EL (cell line): ENCODE measurements around the gene LUZP2.
"Not testable (repeated sequence)": the region's sequence is repeated elsewhere in the genome, so short reads cannot be mapped to it uniquely, and the experiment has no call there.

ENCODE experiments used
- DNase-seq: peaks from one replicate; pipeline ENCODE4 v3.0.0-alpha.2; 2016

Gene LUZP2

DNA sequence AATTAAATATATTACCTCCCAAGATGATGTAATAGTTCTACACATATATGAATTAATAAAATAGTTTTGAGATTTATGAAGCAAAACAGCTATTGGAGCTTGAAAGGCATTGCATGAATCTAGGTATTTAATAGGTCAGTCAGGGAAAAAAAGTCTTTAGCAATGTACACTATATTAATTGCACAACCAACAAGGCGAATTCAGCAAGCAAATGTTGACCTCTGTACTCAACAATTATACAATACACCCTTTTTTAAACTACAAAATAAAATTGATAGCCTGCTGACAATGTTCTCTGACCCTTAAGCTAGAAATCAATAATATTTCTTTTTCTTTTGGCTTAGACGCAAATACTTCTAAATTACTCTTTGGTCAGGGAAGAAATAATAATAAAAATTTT, 345.5 kb downstream of the LUZP2 start:
- DNase-seq: no peak

DNA sequence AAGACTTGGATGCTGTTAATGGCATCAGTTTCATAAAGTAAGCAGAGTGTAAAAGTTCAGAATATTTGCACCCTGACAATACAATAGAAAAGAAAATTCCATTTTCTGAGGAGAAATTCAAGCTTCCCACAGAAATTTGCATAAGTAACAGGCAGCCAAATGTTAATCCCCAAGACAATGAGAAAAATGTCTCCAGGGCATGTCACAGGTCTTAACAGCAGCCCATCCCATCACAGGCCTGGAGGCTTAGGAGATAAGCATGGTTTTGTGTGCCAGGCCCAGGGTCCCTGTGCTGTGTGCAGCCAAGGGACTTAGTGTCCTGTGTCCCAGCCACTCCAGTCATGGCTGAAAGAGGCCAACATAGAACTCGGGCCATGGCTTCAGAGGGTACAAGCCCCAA, 347.6 kb downstream of the LUZP2 start:
- no peak for DNase-seq

DNA sequence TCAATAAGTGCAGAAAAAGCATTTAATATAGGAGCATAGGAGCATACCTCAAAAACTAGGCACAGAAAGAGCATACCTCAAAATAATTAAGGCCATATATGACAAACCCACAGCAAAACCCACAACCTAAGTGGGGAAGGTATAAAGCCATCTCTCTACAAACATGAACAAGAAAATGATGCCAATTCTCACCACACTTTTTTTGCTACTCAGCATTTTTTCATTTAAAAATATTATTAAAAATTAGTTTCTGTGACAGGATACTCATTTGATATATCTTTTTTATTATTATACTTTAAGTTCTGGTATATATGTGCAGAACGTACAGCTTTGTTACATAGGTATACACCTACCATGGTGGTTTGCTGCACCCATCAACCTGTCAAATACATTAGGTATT, 352.0 kb downstream of the LUZP2 start:
- DNase-seq: no peak

DNA sequence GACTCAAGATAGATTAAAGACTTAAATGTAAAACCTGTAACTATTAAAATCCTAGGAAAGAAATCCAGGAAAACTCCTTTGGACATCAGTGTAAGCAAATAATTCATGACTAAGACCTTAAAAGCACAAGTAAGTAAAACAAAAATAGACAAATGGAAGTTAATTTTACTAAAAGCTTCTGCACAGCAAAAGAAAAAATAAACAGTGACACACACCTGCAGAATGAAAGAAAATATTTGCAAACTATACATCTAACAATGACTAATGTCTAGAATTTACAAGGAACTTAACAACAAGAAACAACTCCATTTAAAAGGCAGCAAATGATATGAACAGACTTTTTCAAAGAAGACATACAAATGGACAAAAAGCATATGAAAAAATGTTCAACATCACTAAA, 359.1 kb downstream of the LUZP2 start:
- no peak for DNase-seq

DNA sequence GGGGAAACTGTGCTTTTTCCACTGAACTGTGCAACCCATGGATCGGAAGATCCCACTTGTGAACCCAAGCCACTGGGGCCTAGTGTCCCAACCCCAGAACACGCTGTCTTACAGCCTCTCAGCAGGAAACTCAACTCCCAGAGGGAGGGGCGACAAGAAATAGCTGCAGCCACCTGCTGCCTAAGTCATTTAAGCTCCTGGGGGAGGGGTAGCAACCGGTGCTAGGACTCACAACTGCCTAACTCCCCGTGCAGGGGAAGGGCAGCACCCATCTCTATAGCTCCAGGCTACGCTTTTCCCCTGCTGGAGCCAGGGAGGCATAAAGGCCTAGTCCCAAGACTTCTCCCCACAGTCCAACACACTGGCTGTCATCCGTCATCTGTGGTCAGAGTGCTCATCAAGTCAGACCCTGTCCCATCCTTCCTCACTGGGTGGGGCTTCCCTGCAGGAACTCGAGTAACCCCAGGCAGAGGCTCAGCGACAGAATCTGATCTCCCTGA, 363.0 kb downstream of the LUZP2 start:
- no peak for DNase-seq

DNA sequence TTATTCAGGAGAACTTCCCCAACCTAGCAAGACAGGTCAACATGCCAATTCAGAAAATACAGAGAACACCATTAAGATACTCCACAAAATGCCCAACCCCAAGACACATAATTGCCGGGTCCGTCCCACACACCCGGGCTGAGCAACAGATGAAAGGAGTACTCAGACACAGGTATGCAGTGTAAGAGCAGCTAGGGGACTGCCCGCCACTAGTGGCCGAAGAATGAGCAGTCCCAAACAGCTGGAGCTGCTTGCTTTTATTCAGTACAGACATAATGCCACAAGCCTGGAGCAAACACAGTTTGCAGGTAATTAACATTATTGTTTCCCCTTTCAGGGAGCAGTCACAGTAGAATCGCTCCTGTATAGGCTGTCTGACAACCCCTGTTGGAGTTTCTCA, 364.6 kb downstream of the LUZP2 start:
- no peak for DNase-seq

DNA sequence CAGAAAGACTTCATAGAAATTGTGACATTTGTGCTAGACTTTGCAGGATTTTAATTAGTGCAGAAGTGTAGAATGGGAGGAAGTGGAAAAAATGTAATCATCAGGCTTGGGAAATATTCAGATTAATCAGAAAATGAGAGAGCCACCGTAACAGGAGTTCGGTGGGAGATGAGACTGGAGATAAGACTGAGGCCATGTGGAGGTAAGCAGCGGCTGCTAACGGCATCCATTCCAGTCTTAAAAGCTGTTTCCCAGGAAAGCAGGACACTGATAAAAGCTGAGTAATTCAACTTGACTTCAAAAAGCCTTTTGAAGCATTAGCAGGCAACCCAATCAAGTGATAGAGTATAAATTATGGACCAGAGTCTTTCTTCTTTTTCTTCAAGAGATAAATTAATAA, 369.9 kb downstream of the LUZP2 start:
- no peak for DNase-seq

DNA sequence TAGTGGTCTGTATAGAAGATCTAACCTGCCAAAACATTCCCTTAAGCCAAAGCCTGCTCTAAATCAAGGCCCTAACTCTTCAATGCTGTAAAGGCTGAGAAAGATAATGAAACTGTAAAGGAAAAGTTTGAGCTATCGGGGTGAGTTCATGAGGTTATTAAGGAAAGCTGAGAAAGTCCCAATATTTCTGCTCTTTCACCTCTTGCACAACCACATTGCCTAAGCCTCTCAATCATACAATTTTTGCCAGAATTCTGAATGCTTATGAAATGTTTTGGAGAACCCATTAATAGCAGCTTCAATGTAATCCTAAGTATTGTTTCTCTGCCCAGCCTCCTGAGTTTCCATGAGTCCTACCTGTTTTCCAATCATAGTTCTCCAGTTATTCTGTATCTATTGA, 373.2 kb downstream of the LUZP2 start:
- DNase-seq: no peak

DNA sequence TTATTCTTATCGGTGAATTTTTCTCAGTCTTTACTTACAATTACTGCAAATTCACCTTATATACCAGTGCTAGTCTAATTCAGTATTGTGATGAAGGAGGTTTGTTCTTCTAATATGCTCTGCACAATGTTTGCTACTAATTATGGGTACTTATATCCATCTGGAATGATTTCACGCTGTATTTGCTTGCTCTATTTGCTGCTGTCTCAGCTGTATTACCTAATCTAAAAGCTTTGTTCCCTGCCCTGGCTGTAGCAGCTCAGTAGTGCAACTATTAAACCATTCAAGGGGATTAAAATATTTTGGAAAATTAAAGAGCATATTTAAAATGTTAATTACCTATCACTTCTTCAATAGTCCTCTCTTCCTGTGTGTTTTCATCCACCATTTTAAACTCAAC, 375.3 kb downstream of the LUZP2 start:
- DNase-seq: no peak

DNA sequence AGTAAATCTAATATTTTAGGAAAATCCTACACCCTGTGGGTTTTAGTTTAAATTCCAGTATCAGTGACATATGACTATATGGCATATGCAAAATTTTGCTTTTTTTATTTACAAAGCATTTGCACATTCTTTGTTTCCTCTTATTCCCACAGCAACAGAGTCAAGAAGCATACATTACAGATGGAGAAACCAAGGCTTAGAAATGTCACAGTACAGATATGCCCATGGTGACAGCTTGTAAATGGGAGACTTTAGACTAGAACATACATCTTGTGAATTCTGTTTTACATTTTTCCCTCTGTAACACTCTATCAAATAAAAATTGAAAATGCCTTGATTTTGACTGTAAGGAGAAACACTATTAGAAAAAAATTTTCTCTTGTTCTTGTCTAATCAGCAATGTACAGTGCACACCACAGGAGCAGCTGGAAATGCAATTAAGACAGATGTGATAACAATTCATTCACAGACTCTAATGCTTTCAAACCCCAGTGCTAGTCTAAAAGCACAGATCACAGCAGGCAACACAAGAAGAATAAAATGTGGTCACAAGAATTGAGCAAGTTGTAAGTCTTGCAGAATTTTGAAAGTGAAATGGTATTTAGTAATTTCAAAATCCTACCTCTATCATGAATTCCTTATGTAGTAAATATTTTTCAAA, 375.9 kb downstream of the LUZP2 start:
- DNase-seq: no peak

DNA sequence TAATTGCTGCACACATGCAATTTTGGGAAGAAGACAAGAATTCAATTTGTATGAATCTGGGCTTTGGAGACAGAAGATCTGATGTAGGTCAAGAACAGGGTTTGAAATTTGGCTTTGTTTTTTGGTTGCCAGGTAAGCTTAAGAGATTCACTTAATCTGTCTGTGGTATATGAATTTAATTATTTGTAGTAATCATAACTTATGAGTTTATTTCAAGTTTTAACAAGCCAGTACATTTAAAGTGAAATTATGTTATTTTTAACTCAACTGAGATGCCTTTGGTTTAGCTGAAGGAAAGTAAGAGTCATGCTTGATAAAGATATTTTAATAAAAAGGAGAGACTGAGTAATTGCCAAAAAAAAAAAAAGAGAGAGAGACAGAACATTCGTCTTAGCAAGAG, 384.1 kb downstream of the LUZP2 start:
- DNase-seq: no peak

DNA sequence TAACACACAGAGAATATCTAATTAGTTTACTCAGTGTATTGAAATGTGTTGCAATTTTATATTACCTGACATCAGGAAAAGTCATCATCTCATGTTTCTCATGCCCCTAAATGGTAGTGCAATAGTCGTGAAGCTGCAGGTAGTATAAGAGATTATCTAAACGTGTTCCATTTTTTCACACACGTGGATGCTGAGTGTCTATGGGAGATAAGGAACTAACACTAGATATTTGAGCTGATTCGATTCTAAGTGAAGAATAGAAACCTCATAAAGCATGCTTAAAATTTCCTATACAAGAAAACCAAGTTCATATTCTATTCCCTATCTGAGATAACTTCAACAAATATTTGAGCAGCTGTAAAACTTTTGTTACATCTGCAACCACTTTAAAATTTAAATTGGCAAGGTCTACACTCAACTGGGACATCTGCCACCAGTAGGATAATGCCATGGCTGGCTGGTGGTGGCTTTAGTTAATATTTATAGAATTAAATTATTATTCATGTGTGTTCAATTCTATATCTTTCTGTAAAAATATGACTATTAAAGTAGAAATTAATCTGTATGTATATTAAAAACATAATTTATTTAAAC, 388.8 kb downstream of the LUZP2 start:
- no peak for DNase-seq

DNA sequence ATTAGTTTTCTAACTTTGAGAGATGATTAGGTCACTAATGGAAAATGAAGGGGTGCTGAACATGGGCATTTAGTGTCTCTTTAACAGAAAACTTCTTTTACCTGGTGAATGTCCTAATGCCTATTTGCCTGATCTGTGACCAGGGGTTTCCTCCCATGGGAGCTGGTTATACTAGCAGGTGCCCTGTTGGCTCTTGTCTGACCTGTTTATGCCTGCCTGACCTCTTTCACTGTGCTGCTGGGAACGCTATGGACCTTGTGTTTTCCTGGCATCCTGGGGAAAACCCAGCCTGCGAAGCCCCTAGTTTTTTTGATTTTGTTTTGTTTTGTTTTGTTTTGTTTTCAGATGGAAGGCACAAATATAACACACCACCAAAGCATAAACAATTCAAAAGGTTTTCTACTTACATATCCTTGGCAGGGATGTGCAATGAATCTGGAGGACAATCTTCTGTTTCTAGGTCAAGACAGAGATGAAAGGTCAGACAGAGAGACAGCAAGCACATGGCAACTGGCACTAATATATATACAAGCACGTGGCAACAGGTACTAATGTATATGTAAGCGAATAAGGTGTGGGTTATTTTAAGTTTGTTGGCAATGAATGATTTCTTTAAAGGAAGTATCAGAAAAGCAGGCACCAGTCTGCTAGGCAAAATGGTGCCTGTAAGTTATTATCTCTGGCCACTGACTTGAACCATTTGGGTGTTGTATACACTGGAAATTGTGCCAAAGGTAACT, 390.2 kb downstream of the LUZP2 start:
- DNase-seq: no peak

DNA sequence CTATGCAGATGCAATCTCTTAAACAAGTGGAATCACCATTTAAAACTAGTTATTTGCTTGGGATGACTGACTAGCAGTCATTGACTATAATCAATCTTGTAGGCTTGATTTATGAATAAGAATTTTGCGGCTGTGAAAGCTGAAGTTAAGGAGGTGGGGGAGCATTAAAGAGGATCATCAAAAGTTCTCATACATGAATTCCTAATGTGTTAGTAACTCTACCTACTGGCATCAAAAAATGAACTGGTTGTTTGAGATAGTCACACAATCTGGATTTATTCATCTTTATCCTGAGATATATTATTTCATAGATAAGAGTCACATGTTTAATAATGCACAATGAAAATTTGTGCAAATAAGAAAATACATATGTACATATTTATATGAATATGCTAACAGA, 393.6 kb downstream of the LUZP2 start:
- no peak for DNase-seq

DNA sequence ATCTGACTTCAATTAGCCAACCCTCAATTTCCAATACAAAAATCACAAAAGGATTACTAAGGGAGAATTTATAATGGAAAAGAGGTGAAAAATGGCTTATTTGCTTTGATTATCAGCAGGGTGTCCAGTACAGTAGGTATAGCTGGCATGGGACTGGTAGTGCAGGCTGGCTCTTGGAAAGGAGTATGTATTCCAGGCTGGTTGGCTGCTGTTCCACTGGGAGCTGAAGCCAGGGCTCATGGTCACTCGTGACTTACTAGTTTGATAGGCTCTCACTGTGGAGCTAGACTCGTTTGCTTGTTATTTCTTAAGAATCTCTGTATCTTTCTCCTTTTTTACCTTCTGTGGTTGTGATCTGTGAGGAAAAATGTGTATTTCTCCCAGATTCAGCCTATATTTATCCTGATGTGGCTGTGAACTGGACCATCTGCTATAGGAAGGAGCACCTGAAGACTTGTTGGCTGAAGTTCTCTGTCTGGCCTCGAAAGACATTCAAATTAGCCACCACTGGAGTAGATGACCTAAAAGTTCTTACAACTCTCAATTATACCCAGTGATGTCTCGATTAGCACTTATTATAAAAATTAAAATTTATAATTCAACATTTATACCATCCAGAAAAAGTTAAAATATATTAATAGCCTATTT, 395.1 kb downstream of the LUZP2 start:
- not testable (repeated sequence) for DNase-seq

DNA sequence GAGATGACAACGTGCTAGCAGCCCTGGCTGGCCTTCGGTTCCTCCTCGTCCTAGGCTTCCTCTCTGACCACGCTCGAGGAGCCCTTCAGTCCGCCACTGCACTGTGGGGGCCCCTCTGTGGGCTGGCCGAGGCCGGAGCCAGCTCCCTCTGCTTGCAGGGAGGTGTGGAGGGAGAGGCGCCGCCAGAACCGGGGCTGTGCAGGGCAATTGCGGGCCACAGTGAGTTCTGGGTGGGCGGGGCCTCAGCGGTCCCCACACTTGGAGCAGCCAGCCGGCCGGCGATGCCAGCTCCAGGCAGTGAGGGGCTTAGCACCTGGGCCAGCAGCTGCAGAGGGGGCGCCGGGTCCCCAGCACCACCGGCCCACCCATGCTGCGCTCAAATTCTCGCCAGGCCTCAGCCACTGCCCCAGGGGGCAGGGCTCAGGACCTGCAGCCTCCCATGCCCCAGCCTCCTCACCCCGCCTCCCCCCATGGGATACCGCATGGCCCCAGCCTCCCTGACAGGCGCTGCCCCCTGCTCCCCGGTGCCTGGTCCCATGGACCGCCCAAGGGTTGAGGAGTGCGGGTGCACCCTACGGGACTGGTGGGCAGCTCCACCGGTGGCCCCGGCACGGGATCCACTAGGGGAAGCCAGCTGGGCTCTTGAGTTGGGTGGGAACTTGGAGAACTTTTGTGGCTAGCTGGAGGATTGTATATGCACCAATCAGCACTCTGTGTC, 399.4 kb downstream of the LUZP2 start:
- DNase-seq: no peak

DNA sequence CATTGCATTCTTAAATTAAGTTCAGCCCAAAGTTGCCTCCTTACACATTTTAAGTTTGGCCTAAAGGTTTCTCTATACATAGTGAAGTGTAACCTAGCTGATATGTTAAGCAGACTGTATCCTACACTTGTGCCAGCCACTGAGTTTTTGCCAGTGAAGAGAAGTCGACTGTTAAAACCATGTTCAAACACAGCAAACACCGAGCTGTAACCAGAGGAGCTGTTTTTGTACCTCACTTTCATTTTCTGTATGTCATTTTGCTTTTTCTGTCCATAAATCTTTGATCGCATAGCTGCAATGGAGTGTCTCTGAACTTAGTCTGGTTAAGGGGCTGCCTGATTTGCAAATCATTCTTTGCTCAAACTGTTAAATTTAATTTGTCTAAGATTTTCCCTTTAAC, 403.7 kb downstream of the LUZP2 start:
- DNase-seq: no peak

DNA sequence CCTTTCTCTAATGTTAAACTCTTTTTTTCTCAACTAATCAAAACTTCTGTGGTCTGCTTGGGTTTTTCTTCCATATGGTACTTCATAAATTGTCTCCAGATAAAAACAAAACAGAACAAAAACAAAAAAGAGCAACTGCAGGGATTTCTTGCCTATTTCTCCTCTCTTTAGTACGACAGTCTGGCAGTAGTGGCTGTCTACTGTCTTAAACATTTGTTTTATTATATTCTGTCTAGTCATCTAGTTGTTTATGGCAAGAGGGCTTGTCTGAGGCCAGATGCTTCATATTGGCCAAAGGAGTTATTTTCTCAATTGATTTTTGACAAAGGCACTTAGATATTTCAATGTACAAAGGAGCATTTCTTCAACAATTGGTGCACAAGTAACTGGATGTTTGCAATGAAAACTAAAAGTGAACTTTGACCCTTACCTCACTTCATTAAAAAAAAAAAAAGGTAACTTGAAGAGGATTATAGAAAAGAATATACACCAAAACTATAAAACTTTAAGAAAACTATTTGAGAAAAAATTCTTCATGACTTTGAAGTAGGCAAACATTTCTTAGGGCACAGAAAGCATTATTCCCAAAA, 404.2 kb downstream of the LUZP2 start:
- no peak for DNase-seq

DNA sequence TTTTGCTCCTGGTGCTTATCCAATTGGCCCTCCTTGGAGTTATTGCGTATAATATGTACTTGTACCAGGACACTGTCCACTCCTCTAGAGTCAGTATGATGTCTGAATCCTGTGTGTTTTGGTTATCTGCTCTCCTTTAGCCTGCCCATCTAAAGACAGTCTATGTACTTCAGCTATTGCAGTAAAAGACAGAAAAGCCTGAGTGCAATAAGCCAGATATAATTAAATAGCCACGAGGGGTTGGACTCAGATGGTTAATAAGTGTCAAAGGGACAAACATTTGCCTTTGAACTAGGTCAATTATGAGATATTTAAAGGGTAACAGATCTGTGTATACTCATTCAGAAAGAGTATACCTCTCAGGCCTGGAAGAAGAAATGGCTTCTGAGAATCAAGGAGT, 406.7 kb downstream of the LUZP2 start:
- DNase-seq: no peak

DNA sequence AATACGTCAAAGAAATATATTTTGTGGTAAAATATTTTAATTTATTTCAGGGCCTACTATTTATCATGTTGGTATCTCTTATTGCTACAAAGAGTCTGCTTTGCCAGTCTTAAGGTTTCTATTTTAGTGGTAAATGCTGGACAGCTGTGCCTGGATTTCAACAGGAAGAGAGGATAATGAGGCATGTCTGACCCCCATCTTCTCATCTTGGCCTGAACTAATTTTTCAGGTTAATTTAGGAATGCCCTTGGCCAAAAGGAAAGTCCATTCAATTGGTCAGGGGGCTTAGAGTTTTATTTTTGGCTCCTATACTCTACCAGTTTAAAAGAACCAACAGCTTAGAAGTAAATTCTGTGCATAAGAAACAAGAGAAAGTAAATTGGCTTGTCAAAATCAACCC, 428.2 kb downstream of the LUZP2 start:
- DNase-seq: no peak

DNA sequence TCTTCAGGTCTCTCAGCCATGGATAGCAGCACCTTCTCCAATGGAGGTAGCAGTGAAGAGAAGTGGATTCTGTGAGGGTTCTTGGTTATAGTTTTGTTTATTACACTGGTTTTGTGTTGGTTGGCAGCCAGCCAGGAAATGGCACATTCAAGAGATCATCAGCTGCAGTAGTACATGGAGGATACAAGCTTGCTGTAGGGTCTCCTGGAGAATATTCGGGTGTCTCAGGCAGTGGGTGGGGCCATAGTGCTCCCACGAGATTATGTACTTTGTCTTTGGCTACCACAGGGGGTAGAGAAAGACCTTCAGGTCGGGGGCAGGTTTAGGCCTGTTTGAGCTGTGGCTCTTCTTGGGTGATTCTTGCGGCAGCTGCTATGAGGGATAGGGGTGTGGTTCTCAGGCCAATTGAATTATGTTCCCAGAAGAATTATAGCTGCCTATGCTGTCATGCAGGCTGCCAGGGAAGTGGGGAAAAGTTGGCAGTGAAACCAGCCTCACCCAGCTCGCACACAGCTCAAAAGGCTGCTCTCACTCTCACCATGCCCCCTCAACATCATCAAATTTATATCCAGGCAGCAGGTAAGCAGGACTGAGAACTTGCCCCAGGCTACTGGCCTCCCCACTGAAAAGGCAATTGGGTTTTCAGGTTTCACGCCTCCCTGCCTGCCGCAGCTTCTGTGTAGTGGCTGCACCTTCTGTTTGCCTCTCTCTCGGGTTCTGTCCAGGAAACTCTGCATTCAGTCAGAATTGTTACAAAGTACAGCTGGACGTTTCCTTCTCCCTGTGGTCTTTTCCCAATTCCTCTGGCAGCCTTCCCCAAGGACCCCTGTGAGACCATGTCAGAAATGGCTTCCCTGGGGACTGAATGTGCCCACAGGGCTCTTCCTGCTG, 435.5 kb downstream of the LUZP2 start:
- DNase-seq: no peak
